Astrocyte (in vitro differentiated cells and primary cell): ENCODE results near the gene PPP1R13B.

Experiments
- EZH2 ChIP-seq: IDR thresholded peaks from 2 replicates; pipeline ENCODE4 v1.6.1; 2012; ENCODE audit warnings: mild to moderate bottlenecking, low read length, inconsistent platforms; ENCODE audit not compliant: insufficient read depth
- TF ChIP-seq, protein P1 (sequence below): IDR thresholded peaks from 2 replicates; pipeline ENCODE4 v1.5.1; 2011; ENCODE audit warnings: low read depth, mild to moderate bottlenecking, inconsistent platforms, low read length, moderate library complexity; ENCODE audit not compliant: insufficient read depth

DNA sequence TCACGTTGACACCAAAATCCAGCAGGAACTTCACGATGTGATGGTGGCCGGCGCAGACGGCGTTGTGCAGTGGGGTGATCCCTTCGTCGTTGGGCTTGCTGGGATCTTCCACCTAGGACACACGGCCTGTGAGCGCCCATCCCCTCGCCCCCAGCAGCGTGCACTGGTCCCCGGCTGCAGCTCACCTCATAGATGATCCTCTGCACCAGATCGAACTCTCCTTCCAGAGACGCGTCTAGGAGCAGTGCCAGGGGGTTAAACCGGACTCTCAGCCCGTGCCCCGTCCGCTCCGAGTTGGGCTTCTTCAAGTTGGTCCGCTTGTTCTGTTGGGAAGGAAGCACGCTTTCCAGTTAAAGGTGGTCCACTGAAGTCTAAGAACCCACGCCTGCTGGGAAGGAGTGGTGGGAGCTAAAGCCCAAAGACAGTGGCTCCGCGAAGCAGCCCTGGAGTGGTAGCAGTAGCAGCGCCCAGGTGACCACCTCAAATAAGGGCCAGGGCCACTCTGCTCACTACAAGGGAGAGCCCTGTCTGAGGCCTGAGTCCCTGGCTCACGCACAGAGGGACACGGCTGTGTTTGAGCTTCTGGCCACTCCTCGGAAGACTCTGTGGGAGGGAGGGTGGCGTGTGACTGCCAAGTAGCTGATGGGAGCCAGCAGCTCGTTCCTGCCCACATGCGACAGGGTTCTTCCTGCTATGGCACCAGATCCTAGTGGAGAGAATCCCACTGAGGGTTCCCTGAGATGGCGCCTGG lies 108.5 kb downstream of the PPP1R13B start:
- TF ChIP-seq, protein P1, sequence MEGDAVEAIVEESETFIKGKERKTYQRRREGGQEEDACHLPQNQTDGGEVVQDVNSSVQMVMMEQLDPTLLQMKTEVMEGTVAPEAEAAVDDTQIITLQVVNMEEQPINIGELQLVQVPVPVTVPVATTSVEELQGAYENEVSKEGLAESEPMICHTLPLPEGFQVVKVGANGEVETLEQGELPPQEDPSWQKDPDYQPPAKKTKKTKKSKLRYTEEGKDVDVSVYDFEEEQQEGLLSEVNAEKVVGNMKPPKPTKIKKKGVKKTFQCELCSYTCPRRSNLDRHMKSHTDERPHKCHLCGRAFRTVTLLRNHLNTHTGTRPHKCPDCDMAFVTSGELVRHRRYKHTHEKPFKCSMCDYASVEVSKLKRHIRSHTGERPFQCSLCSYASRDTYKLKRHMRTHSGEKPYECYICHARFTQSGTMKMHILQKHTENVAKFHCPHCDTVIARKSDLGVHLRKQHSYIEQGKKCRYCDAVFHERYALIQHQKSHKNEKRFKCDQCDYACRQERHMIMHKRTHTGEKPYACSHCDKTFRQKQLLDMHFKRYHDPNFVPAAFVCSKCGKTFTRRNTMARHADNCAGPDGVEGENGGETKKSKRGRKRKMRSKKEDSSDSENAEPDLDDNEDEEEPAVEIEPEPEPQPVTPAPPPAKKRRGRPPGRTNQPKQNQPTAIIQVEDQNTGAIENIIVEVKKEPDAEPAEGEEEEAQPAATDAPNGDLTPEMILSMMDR: no peak
- TF ChIP-seq EZH2: no peak
